Stimulated activated CD4-positive, alpha-beta T cell treated with anti-CD3 and anti-CD28 coated beads, Interleukin-2, amount 100 ng/mL, for 24 hours (primary cell): ENCODE results near the gene UTP25.

Experiments
- DNase-seq, 2 donors: peaks; one replicate each; pipeline ENCODE4 v3.0.0-alpha.2; 2020

Gene UTP25

DNA sequence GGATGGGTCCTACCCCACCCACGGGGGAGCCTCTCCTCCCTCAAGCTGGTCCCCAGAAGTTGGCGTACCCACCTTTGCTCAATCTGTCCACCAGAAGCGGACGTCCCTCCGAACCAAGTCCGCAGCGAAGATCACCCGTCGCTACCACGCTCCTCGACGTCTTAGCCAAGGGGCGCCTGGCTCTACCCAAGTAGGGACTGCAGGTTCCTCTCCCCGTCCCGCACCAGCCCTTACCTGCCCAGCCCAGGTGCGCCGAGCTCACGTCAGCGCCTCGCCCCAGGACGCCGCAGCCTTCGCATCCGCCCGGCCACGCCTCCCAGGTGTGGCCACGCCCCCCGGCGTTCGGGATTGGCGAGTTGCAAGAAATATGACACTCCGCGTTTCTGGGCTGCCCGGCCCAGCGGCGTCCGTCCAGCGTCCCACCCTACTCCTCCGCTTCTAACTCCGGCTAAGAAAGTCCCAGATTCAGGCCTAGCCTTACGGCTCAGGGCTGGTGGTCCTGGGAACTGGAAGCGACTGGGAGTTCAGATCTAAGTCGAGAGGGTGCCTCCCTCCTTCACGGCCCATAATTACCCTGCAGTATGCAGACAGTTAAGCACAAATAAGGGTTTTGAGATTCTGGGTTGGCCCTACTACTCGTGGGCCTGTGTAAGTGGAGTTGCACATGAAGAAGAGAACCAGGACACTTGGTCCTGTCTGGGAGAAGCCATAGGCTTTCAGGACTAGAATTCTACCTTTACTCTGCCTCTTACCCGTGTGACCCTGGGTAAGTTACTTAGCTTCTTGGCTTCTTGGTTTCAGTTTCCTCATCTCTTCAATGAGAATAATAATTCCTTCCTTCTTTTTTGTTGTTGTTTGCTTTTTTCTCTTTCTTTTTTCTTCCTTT lies 21.7 kb upstream of the UTP25 start, which contains the start of gene IRF6:
Gene IRF6 (minus strand): TSS at position 268 of the 886 bp plus-strand sequence. CDS start 4,729 bp downstream, outside the sequence.
- peak; percentile 61 to 74 for DNase-seq

DNA sequence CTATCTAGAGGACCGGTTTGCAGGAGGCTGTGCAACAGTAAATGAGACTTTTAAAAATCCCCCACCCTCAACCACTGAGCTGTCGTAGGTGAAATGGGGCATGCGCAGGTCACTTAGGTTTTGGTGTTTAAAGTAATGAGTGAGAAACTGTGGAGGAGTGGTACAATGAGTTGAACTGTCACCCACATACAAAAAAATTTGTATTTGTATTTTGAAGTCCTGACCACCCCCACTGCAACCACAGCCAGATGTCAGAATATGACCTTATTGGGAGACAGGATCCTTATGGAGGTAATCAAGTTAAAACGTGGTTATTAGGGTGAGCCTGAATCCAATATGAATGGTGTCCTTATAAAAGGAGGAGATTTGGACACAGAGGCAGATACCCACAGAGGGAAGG lies 20.3 kb upstream of the UTP25 start:
- DNase-seq, result no peak

DNA sequence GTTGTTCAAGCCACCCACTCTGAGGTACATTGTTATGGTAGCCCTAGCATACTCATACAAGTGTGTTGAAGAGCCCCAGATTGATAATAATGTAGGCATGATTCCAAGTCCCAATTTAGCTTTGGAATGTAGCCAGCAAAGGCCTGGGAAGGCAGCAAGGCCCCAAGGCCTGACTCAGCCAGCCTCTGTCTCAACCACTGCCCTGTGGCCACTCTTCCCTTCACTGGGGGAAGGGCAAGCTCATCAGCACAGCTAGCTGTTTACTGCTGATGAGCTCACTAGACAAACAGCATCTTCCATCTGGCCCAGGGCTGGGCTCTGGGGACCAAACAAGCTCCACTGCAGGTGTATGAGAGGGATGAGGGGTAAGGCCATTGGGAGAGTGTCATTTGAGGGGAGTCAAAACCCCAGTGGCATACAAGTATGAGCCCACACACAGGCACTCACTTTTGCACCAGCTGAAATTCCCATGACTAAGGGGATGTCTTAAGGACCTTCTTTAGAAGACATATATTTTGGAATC lies 19.7 kb upstream of the UTP25 start:
- DNase-seq, result no peak

DNA sequence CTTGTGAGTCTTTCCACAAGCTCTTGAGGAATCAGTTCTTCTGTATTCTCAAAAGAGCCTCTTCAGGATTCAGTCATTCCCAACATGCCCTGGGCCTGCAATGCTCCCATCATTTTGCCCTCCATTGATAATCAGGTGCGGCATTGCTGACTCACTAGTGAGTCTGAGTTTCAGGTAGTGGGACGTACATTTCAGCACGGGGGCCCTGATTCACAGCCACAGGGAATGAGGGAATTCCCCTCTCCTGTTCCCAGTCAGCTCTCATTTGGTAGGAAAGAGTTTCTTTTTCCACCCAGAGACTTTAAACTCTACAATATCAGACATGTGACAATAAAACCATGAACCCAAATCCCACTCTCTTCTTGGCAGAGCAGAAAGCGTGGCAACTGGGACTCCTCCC lies 18.2 kb upstream of the UTP25 start:
- DNase-seq, result no peak

- no peak for DNase-seq
These were observed 17.0 kb upstream of the UTP25 start for GRCh38 chr1:209810783-209811182.

DNA sequence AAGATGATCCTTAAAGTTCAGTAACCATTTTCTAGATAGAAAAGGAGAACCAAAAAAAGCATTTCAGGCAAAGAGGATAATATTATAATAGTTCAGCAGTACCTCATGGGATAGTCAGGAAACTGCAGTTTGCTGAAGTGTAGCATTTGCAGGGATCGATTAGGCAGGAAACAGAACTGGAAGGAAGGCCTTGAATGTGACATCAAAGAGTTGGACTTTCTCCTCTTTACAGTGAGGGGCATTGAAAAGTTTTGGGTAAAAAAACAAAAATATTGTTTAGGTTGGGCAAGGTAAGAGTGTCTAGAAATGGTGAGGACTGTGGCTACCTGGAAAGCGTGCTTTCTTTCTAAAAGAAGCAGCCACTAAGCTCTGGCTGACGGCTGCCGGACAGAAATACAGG lies 13.9 kb upstream of the UTP25 start:
- no peak for DNase-seq

GRCh38 chr1:209815490-209815889 lies 12.3 kb upstream of the UTP25 start:
- no peak for DNase-seq

DNA sequence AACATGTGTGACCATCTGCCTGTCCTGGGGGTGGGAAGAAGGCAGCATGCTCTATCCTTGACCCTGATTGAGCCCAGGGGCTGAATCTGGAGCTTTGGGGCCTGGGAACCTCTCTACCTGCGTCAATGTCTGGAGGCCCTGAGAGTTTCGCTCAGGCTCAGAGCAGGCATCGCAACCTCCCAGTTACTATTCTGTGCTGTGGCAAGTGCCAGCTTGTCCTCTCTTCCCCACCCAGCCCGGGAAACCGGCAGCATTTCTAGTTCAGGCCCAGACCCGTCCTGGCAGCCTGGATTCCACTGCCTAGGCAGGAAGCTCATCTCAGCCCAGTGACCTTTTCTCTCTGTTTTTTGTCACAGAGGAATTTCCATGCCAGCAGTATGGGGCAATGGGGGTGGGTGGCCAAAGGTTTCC lies 11.8 kb upstream of the UTP25 start:
- DNase-seq, result no peak

DNA sequence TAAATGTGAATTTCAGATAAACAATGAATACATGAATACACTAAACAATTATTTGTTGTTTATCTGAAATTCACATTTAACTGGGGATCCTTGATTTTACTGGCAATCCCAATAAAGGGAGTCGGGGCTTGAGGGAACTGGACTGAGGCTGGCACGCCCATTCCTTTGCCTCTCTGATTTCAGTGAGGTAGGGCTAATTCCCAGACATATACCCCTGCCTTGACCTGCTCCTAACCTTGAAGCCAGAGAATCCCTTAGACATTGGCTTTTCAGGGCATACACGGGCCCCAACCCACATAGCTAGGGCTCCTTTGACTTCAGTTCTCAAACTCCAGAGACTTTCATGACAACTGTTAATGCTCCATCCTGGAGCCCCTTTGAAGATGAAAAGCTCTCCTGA lies 10.8 kb upstream of the UTP25 start:
- DNase-seq, result no peak

DNA sequence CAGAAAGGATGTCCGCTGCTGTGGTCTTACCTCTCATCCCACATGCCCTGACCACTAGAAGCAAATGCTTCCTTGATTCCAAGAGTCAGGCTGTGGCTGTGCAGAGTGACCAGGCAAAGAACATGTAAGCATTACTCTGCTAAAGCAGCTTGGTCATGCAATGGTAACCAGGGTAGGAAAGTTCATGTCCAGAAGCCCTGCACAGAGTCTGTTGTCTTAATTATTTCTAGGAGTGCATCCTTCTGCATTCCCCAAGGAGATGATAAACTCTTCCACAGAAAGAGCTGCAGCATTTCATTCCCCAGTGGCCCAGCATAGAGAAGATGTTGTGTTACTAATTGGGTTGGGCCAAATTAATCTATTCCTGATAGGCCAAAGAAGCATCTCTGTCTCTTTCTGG lies 10.1 kb upstream of the UTP25 start:
- no peak for DNase-seq

GRCh38 chr1:209819058-209819457 lies 8.7 kb upstream of the UTP25 start:
- no peak for DNase-seq

DNA sequence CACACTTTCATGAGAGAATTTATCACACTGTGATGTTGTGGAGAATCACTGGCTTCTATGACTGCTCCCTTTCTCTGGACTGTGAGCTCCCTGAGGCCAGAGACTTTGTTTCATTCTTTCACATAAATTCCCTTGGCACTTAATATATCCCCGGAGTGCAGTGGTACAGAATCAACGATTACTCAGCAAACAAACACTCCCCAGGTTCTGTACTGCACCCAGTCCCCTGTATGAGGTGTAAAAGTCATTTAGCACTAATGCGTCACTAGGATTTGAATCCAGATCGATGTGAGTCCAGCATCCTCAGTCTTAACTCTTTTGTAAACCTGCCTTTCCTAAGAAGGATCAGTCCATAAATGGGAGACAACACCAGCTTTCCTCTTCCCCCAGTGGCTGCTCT lies 6.8 kb upstream of the UTP25 start:
- DNase-seq, result no peak

GRCh38 chr1:209822706-209823105 lies 5.1 kb upstream of the UTP25 start:
- DNase-seq, result no peak

- no peak for DNase-seq
These were observed 4.4 kb upstream of the UTP25 start for GRCh38 chr1:209823143-209824041.

- DNase-seq, result no peak
These were observed 2.0 kb upstream of the UTP25 start for GRCh38 chr1:209825591-209826434.

GRCh38 chr1:209829716-209830115 lies 1.9 kb downstream of the UTP25 start:
- DNase-seq, result no peak

DNA sequence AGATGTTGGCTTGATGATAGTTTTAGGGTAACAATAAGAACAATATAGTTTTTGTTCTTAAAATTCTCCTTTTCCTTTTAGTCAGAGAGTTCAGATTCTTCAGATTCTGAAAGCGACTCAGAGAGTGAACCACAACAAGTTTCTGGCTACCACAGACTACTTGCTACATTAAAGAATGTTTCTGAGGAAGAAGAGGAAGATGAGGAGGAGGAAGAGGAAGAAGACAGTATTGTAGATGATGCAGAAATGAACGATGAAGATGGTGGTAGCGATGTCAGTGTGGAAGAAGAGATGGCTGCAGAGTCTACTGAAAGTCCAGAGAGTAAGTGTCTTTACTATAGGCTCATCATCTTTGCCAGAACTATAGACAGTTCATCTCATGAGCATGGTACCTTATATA lies 3.0 kb downstream of the UTP25 start:
- no peak for DNase-seq

DNA sequence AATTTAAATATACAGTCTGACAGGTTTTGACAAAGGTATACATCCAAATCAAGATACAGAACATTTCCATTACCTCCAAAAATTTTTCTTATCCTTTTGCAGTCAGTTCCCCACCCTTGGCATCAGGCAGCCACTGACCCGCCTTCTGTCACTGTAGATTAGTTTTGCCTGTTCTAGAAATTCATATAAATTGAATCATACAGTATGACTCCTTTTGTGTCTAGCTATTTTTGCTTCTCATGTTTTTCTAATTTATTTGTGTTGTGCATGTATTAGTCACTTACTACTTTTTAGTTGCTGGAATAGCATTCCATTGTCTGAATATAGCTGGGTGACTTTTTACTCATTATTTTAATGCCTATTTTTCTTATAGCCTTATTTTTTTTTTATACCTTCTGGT lies 3.8 kb downstream of the UTP25 start:
- DNase-seq, result no peak

- DNase-seq, result peak in 1 of 2 donors; percentile 49
These were observed 8.1 kb downstream of the UTP25 start for GRCh38 chr1:209835782-209836298.

DNA sequence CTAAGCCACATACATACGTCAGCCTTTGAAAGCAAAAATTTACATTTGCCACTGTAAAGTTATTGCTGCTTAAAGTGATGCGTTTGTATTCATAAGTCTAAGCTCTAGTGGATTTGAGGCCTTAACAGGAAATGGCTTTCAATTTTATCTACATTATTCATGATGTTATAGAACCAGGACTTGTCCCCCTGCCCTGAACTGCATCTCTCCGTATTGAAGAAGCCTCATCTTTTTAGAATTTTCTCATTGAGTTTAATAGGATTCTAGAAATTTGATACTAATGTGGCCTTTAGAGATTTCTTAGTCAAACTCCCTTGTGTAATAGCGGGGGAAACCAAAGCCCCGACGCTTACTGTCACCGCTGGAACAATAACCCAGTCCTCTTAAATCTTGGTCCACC lies 9.9 kb downstream of the UTP25 start:
- no peak for DNase-seq

GRCh38 chr1:209838537-209838936 lies 10.8 kb downstream of the UTP25 start:
- DNase-seq, result no peak

- peak in 1 of 2 donors; percentile 14 for DNase-seq
These were observed 12.2 kb downstream of the UTP25 start for GRCh38 chr1:209839875-209840546.
